ENCODE results near the gene ISL2. TPM values are rescaled to one million over a fixed set of nuclear protein-coding genes. Genes with fewer than 3 reads are reported as not detected.
A peak's percentile ranks its signal among the peaks of the same experiment; 100 is the strongest.

ISL2 gene
- polyA plus RNA-seq, 3 donors: 0.40 to 2.3 (median 0.52) TPM

- peaks cover 9 to 50% of the 10 kb centered on the region in 2 donors for H3K9me3 ChIP-seq (replicated peaks in 1 of 2; ENCODE audit: control insufficient read depth in 1 of 2, insufficient read depth in 1 of 2, low read length in 2 of 2)
- H2AFZ ChIP-seq (ENCODE audit: insufficient read depth, low read depth, low read length, poor library complexity, severe bottlenecking): no peak overlapping the region
- no peak overlapping the region for H3K4me2 ChIP-seq (replicated peaks; ENCODE audit: extremely low read depth, low read length, poor library complexity, severe bottlenecking)
- H4K20me1 ChIP-seq (ENCODE audit: insufficient read depth, low read length): peaks cover 44% of the 10 kb centered on the region
- Mint-ChIP-seq H3K4me3 (peak overlapping the region in 1 of 2 donors; percentile 83), H3K27me3 (ENCODE audit: low read depth in 3 of 3) (peaks cover 85 to 99% (median 88%) of the 10 kb centered on the region in 3 donors), H3K27ac (no peak overlapping the region), H3K4me1 (peaks cover 66% of the 10 kb centered on the region), H3K9me3 (peaks cover 0 to 60% (median 45%) of the 10 kb centered on the region in 7 donors), H3K36me3 (peaks cover 18 to 36% of the 10 kb centered on the region in 2 donors)
- peaks cover 72 to 83% of the 10 kb centered on the region in 2 donors for H3K4me1 ChIP-seq (ENCODE audit: control insufficient read depth in 1 of 2, insufficient read depth in 2 of 2, low read length in 2 of 2)
- peaks cover 77 to 94% of the 10 kb centered on the region in 2 donors for H3K27me3 ChIP-seq (ENCODE audit: control insufficient read depth in 2 of 2, insufficient read depth in 2 of 2, low read length in 2 of 2)
- H3K4me3 ChIP-seq (replicated peaks in 1 of 3; ENCODE audit: low read depth in 2 of 3, low read length in 3 of 3): no peak overlapping the region
- no peaks in the 10 kb centered on the region for H3K79me2 ChIP-seq (ENCODE audit: insufficient read depth, low read length)
- no peaks in the 10 kb centered on the region for H3K36me3 ChIP-seq (replicated peaks in 1 of 2; ENCODE audit: control insufficient read depth in 1 of 2, insufficient read depth in 2 of 2, low read length in 2 of 2)
- no peak overlapping the region for H3K27ac ChIP-seq (ENCODE audit: low read depth in 1 of 2, low read length in 2 of 2)
- no peak overlapping the region for H3K9ac ChIP-seq (ENCODE audit: insufficient read depth, low read length, poor library complexity, severe bottlenecking)
- intact Hi-C loops (cut with micrococcal nuclease): no loop called here
- DNase-seq: no peak
- TF ChIP-seq, protein P1, sequence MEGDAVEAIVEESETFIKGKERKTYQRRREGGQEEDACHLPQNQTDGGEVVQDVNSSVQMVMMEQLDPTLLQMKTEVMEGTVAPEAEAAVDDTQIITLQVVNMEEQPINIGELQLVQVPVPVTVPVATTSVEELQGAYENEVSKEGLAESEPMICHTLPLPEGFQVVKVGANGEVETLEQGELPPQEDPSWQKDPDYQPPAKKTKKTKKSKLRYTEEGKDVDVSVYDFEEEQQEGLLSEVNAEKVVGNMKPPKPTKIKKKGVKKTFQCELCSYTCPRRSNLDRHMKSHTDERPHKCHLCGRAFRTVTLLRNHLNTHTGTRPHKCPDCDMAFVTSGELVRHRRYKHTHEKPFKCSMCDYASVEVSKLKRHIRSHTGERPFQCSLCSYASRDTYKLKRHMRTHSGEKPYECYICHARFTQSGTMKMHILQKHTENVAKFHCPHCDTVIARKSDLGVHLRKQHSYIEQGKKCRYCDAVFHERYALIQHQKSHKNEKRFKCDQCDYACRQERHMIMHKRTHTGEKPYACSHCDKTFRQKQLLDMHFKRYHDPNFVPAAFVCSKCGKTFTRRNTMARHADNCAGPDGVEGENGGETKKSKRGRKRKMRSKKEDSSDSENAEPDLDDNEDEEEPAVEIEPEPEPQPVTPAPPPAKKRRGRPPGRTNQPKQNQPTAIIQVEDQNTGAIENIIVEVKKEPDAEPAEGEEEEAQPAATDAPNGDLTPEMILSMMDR (IDR thresholded peaks at IDR 0.05): no peak
- WGBS (ENCODE audit: insufficient coverage): 6% methylated on average over 14 of the region's 20 CpGs
Measured at GRCh38 chr15:76342058-76342381, 5.4 kb downstream of the ISL2 start.

- Histone ChIP-seq H3K4me2 (replicated peaks; ENCODE audit: extremely low read depth, low read length, poor library complexity, severe bottlenecking) (peak overlapping the region; percentile 42), H3K4me1 (ENCODE audit: control insufficient read depth in 1 of 2, insufficient read depth in 2 of 2, low read length in 2 of 2) (peaks cover 72 to 82% of the 10 kb centered on the region in 2 donors), H4K20me1 (ENCODE audit: insufficient read depth, low read length) (peaks cover 44% of the 10 kb centered on the region), H3K79me2 (ENCODE audit: insufficient read depth, low read length) (no peaks in the 10 kb centered on the region), H3K27ac (ENCODE audit: low read depth in 1 of 2, low read length in 2 of 2) (no peak overlapping the region), H3K27me3 (ENCODE audit: control insufficient read depth in 2 of 2, insufficient read depth in 2 of 2, low read length in 2 of 2) (peaks cover 77 to 94% of the 10 kb centered on the region in 2 donors), H2AFZ (ENCODE audit: insufficient read depth, low read depth, low read length, poor library complexity, severe bottlenecking) (no peak overlapping the region), H3K36me3 (replicated peaks in 1 of 2; ENCODE audit: control insufficient read depth in 1 of 2, insufficient read depth in 2 of 2, low read length in 2 of 2) (no peaks in the 10 kb centered on the region), H3K4me3 (replicated peaks in 1 of 3; ENCODE audit: low read depth in 2 of 3, low read length in 3 of 3) (peak overlapping the region in 1 of 3 experiments; percentile 35), H3K9me3 (replicated peaks in 1 of 2; ENCODE audit: control insufficient read depth in 1 of 2, insufficient read depth in 1 of 2, low read length in 2 of 2) (peaks cover 9 to 48% of the 10 kb centered on the region in 2 donors), H3K9ac (ENCODE audit: insufficient read depth, low read length, poor library complexity, severe bottlenecking) (no peak overlapping the region)
- TF ChIP-seq, protein P1 (IDR thresholded peaks at IDR 0.05): no peak
- peaks cover 18 to 33% of the 10 kb centered on the region in 2 donors for H3K36me3 Mint-ChIP-seq
- H3K27me3 Mint-ChIP-seq (ENCODE audit: low read depth in 3 of 3): peaks cover 82 to 99% (median 86%) of the 10 kb centered on the region in 3 donors
- no peak overlapping the region for H3K27ac Mint-ChIP-seq
- peak overlapping the region in 1 of 2 donors; percentile 83 for H3K4me3 Mint-ChIP-seq
- WGBS (ENCODE audit: insufficient coverage): 4% methylated on average over 83 of the region's 87 CpGs
- DNase-seq: no peak
- peaks cover 0 to 58% (median 41%) of the 10 kb centered on the region in 7 donors for H3K9me3 Mint-ChIP-seq
- peaks cover 63% of the 10 kb centered on the region for H3K4me1 Mint-ChIP-seq
- intact Hi-C loops (cut with micrococcal nuclease): no loop called here
Measured at GRCh38 chr15:76342382-76343201, 6.0 kb downstream of the ISL2 start.
